Right hindlimb (tissue), 1 donor: Measurements from ENCODE around the gene VASN.

ENCODE experiments used
- DNase-seq: peaks from one replicate; pipeline ENCODE4 v3.0.0-alpha.2; 2018

The VASN gene

GRCh38 chr16:4404967-4405696, 33.5 kb downstream of the VASN start:
- peak; percentile 31 for DNase-seq

- DNase-seq = peak; percentile 26
Observed at GRCh38 chr16:4407543-4408322, 36.1 kb downstream of the VASN start.

GRCh38 chr16:4408323-4408690, 36.7 kb downstream of the VASN start:
- DNase-seq = no peak

GRCh38 chr16:4409081-4409932, 37.7 kb downstream of the VASN start:
- peak; percentile 70 for DNase-seq

- DNase-seq = peak; percentile 87
Observed at GRCh38 chr16:4410335-4411075, 38.9 kb downstream of the VASN start.

GRCh38 chr16:4411684-4412083, 40.0 kb downstream of the VASN start:
- DNase-seq = peak; percentile 92

GRCh38 chr16:4412159-4412558, 40.5 kb downstream of the VASN start:
- DNase-seq = peak; percentile 29

GRCh38 chr16:4412854-4413253, 41.2 kb downstream of the VASN start:
- DNase-seq = no peak

GRCh38 chr16:4414187-4414917, 42.7 kb downstream of the VASN start:
- DNase-seq = no peak

GRCh38 chr16:4415538-4416199, 44.0 kb downstream of the VASN start:
- peak; percentile 51 for DNase-seq

GRCh38 chr16:4416200-4417032, 44.8 kb downstream of the VASN start, which contains the start of gene CORO7:
CORO7 (minus strand) TSS chr16:4416596; CDS start chr16:4416518, 78 bp downstream.
- peak; percentile 96 for DNase-seq

GRCh38 chr16:4419402-4419959, 47.8 kb downstream of the VASN start:
- DNase-seq = no peak

GRCh38 chr16:4420505-4421105, 49.0 kb downstream of the VASN start:
- DNase-seq = no peak

- DNase-seq = peak; percentile 95
Observed at GRCh38 chr16:4425378-4426020, 53.9 kb downstream of the VASN start, which contains the start of gene DNAJA3. DNAJA3 (plus strand) TSS chr16:4425868; CDS start chr16:4425882, 14 bp downstream.

GRCh38 chr16:4426021-4426684, 54.5 kb downstream of the VASN start:
- DNase-seq = no peak

- no peak for DNase-seq
Observed at GRCh38 chr16:4426722-4427372, 55.2 kb downstream of the VASN start.

GRCh38 chr16:4428500-4428899, 56.9 kb downstream of the VASN start:
- no peak for DNase-seq

GRCh38 chr16:4431023-4431422, 59.4 kb downstream of the VASN start:
- no peak for DNase-seq
